ENCODE data around the gene MRPL19.

MRPL19 gene

DNA sequence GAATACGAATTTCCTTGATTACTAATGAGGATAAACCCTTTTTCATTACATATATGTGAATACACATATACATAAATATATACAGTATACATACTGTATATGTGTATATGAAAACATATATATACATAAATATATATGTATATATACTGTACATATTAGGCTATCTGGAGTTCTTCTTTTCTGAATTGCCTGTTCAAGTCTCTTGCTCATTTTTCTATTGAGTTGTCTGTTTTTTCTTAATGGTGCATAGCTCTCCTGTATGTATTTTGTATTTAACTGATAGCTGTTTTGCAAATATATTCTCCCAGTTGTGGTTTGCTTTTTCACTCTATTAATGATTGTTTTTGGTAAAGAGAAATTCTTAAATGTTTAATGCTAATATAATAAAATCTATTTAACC lies 73.0 kb downstream of the MRPL19 start:
- no peak overlapping the region for H3K27ac ChIP-seq (ENCODE audit: insufficient read depth in 1 of 2, low read depth in 1 of 2, low read length in 2 of 2, poor library complexity in 1 of 2, severe bottlenecking in 2 of 2)
- H3K27me3 ChIP-seq (replicated peaks in 2 of 5; ENCODE audit: control insufficient read depth in 4 of 5, insufficient read depth in 5 of 5, low read length in 4 of 5): peaks cover 0 to 4% (median 0%) of the 10 kb centered on the region in 5 experiments
- no peak for DNase-seq
- peaks cover 0 to 2% (median 0%) of the 10 kb centered on the region in 5 experiments for H3K9me3 ChIP-seq (ENCODE audit: control extremely low read depth in 1 of 5, control insufficient read depth in 4 of 5, insufficient read depth in 2 of 5, low read depth in 1 of 5, low read length in 4 of 5)
- POLR2A ChIA-PET: no interaction called here
- no peak overlapping the region for H3K4me3 ChIP-seq (ENCODE audit: control insufficient read depth in 1 of 7, extremely low read depth in 1 of 7, insufficient read depth in 4 of 7, low read depth in 2 of 7, low read length in 6 of 7)
- WGBS (ENCODE audit: insufficient coverage): no CpG with 5 or more reads among the region's 1 CpG
- CTCF ChIA-PET: no interaction called here
- no peaks in the 10 kb centered on the region for H3K36me3 ChIP-seq (ENCODE audit: control insufficient read depth in 4 of 4, insufficient read depth in 4 of 4, low read length in 3 of 4)
- H3K4me1 ChIP-seq (ENCODE audit: control extremely low read depth in 1 of 4, control insufficient read depth in 4 of 4, insufficient read depth in 4 of 4, low read length in 3 of 4): no peaks in the 10 kb centered on the region

DNA sequence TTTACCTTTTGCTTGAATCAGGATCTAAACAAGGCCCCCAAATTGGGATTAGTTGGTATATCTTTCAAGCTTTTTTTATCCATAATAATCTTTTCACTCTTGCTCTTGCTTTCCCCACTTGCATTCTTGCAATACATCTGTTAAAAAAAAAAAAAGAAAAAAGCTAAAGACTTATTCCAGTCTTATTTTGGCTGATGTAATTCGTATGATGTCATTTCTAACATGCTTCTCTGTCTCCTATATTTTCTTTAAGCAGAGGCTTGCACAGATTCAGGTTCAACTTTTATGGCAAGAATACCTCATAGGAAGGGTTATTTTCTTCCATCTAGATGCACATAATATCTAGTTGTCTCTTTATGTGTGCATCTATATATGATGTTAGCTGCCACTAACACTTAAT lies 73.9 kb downstream of the MRPL19 start:
- no CpG with 5 or more reads among the region's 1 CpG for WGBS (ENCODE audit: insufficient coverage)
- Histone ChIP-seq H3K27me3 (replicated peaks in 2 of 5; ENCODE audit: control insufficient read depth in 4 of 5, insufficient read depth in 5 of 5, low read length in 4 of 5) (peaks cover 0 to 4% (median 0%) of the 10 kb centered on the region in 5 experiments), H3K4me1 (ENCODE audit: control extremely low read depth in 1 of 4, control insufficient read depth in 4 of 4, insufficient read depth in 4 of 4, low read length in 3 of 4) (no peaks in the 10 kb centered on the region), H3K36me3 (ENCODE audit: control insufficient read depth in 4 of 4, insufficient read depth in 4 of 4, low read length in 3 of 4) (no peaks in the 10 kb centered on the region), H3K27ac (ENCODE audit: insufficient read depth in 1 of 2, low read depth in 1 of 2, low read length in 2 of 2, poor library complexity in 1 of 2, severe bottlenecking in 2 of 2) (no peak overlapping the region), H3K9me3 (ENCODE audit: control extremely low read depth in 1 of 5, control insufficient read depth in 4 of 5, insufficient read depth in 2 of 5, low read depth in 1 of 5, low read length in 4 of 5) (peaks cover 0 to 2% (median 0%) of the 10 kb centered on the region in 5 experiments), H3K4me3 (ENCODE audit: control insufficient read depth in 1 of 7, extremely low read depth in 1 of 7, insufficient read depth in 4 of 7, low read depth in 2 of 7, low read length in 6 of 7) (no peak overlapping the region)
- ChIA-PET POLR2A (no interaction called here), CTCF (no interaction called here)
- DNase-seq: no peak

DNA sequence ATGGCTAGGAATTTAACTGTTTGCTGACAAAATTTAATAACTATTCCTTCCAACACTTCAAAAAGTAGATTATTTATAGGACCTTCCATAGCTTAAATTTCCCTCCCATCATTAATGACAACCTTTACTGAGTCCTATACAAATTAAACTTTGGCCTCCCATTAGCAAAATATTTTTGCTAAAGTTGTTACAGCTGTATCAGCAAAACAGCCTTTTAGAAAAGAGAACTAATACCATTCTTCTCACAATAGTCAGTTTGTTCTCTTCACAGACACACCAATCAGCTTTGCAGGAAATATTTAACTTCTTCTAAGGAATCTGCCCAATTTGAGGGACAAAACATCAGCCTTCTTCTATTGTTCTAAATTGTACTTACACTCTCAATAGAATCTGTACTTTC lies 76.1 kb downstream of the MRPL19 start:
- CTCF ChIA-PET: interaction anchor here (1.6 kb wide), 1 partner anchor 11 kb away, joined by 3 read pairs; no protein-coding TSS in a partner anchor

DNA sequence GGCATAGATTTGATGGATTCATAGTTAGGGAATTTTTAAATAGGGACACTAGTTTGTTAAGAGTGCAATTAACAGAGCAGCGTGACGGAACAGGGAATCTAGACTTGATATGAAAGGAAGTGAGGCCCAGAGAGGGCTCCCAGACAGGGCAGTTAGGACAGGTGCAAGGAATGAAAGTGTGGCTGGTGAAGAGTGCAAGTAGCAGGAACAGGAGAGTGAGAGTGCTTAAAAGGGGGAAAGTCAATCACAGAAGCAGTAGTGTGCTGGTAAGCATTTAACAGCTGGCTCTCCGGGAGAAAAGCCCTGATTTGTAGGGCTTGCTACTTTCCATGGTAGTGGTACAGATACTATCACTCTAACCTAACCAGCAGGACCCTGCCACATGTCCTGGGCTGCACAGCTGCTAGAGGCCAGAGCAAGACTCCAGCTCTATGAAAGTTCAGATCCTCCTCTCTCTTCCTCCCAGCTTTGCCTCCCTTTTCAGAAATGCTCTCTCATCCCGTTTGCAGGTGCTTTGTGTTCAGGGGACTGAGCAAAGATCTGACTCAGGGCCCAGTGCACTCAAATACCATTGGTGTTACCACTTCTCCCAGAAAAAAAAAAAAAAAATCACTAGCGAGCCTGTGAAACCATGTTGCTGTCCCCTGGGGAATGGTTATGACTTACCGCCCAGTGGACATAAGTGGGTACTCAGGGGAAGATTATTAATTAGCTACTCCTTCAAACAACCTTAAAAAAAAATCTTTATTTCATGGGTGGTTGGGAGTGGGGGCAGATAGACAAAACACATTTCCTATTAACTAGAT lies 82.2 kb downstream of the MRPL19 start:
- 98% methylated on average over 4 of the region's 6 CpGs for WGBS (ENCODE audit: insufficient coverage)
- no peaks in the 10 kb centered on the region for H3K36me3 ChIP-seq (ENCODE audit: control insufficient read depth in 4 of 4, insufficient read depth in 4 of 4, low read length in 3 of 4)
- H3K4me3 ChIP-seq (ENCODE audit: control insufficient read depth in 1 of 7, extremely low read depth in 1 of 7, insufficient read depth in 4 of 7, low read depth in 2 of 7, low read length in 6 of 7): no peak overlapping the region
- no peak overlapping the region for H3K27ac ChIP-seq (ENCODE audit: insufficient read depth in 1 of 2, low read depth in 1 of 2, low read length in 2 of 2, poor library complexity in 1 of 2, severe bottlenecking in 2 of 2)
- POLR2A ChIA-PET: no interaction called here
- DNase-seq: no peak
- CTCF ChIA-PET: no interaction called here
- H3K4me1 ChIP-seq (ENCODE audit: control extremely low read depth in 1 of 4, control insufficient read depth in 4 of 4, insufficient read depth in 4 of 4, low read length in 3 of 4): no peaks in the 10 kb centered on the region
- no peaks in the 10 kb centered on the region for H3K9me3 ChIP-seq (ENCODE audit: control extremely low read depth in 1 of 5, control insufficient read depth in 4 of 5, insufficient read depth in 2 of 5, low read depth in 1 of 5, low read length in 4 of 5)
- H3K27me3 ChIP-seq (replicated peaks in 2 of 5; ENCODE audit: control insufficient read depth in 4 of 5, insufficient read depth in 5 of 5, low read length in 4 of 5): peaks cover 0 to 6% (median 0%) of the 10 kb centered on the region in 5 experiments

More for the DNA sequence above, 76.1 kb downstream of the MRPL19 start:
- H3K4me3 ChIP-seq (ENCODE audit: control insufficient read depth in 1 of 7, extremely low read depth in 1 of 7, insufficient read depth in 4 of 7, low read depth in 2 of 7, low read length in 6 of 7): no peak overlapping the region
- H3K36me3 ChIP-seq (ENCODE audit: control insufficient read depth in 4 of 4, insufficient read depth in 4 of 4, low read length in 3 of 4): no peaks in the 10 kb centered on the region
- no peak for DNase-seq
- POLR2A ChIA-PET: no interaction called here
- H3K9me3 ChIP-seq (ENCODE audit: control extremely low read depth in 1 of 5, control insufficient read depth in 4 of 5, insufficient read depth in 2 of 5, low read depth in 1 of 5, low read length in 4 of 5): peaks cover 0 to 2% (median 0%) of the 10 kb centered on the region in 5 experiments
- H3K4me1 ChIP-seq (ENCODE audit: control extremely low read depth in 1 of 4, control insufficient read depth in 4 of 4, insufficient read depth in 4 of 4, low read length in 3 of 4): no peaks in the 10 kb centered on the region
- H3K27ac ChIP-seq (ENCODE audit: insufficient read depth in 1 of 2, low read depth in 1 of 2, low read length in 2 of 2, poor library complexity in 1 of 2, severe bottlenecking in 2 of 2): no peak overlapping the region
- H3K27me3 ChIP-seq (replicated peaks in 2 of 5; ENCODE audit: control insufficient read depth in 4 of 5, insufficient read depth in 5 of 5, low read length in 4 of 5): peaks cover 0 to 4% (median 2%) of the 10 kb centered on the region in 5 experiments

DNA sequence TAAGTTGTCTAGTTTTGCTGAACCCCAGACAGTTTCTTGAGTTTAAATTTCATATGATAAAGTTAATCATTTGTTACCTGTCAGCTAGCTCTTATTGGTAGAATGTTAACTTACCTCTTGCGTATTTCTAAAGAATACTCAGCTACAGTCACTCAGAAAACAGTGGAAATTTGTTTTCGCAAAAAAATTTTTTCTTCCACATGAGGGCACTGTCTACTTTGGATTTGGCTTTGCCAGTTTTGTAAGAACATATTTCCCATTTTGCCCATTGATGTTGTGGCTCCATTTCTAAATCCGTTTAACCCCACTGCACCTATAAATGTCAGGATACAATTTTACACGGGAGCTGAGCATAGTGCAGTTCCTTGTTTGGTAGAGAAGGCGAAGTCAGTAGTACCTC lies 83.3 kb downstream of the MRPL19 start:
- Histone ChIP-seq H3K4me3 (ENCODE audit: control insufficient read depth in 1 of 7, extremely low read depth in 1 of 7, insufficient read depth in 4 of 7, low read depth in 2 of 7, low read length in 6 of 7) (no peak overlapping the region), H3K4me1 (ENCODE audit: control extremely low read depth in 1 of 4, control insufficient read depth in 4 of 4, insufficient read depth in 4 of 4, low read length in 3 of 4) (no peaks in the 10 kb centered on the region), H3K36me3 (ENCODE audit: control insufficient read depth in 4 of 4, insufficient read depth in 4 of 4, low read length in 3 of 4) (no peaks in the 10 kb centered on the region), H3K9me3 (ENCODE audit: control extremely low read depth in 1 of 5, control insufficient read depth in 4 of 5, insufficient read depth in 2 of 5, low read depth in 1 of 5, low read length in 4 of 5) (no peaks in the 10 kb centered on the region), H3K27me3 (replicated peaks in 2 of 5; ENCODE audit: control insufficient read depth in 4 of 5, insufficient read depth in 5 of 5, low read length in 4 of 5) (peaks cover 0 to 6% (median 0%) of the 10 kb centered on the region in 5 experiments), H3K27ac (ENCODE audit: insufficient read depth in 1 of 2, low read depth in 1 of 2, low read length in 2 of 2, poor library complexity in 1 of 2, severe bottlenecking in 2 of 2) (no peak overlapping the region)
- 81% methylated on average over 5 of the region's 5 CpGs for WGBS (ENCODE audit: insufficient coverage)
- DNase-seq: peak in 2 of 3 donors; percentile 1 to 7
- CTCF ChIA-PET: interaction anchor here (0.7 to 0.9 kb wide), 2 partner anchors 11 to 89 kb away, joined by 3 read pairs; no protein-coding TSS in a partner anchor
- POLR2A ChIA-PET: no interaction called here

DNA sequence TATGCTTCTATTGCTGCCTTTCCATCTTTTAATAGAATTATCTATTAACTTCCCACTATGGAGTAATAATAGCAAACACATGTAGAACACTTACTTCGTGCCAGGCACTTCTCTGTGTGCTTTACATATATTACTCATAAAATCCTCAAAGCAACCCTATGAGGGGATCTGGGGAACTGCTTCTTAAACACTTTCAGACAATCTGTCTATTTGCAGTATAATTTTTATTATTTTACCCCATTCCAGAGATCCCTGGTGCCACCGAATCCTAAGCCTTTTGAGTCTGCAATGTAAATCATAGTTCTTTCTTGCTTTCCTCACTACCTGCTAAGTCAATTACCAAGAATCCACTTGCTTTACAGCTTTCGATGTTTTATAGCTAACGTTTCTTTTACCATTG lies 89.7 kb downstream of the MRPL19 start:
- POLR2A ChIA-PET: no interaction called here
- no peaks in the 10 kb centered on the region for H3K9me3 ChIP-seq (ENCODE audit: control extremely low read depth in 1 of 5, control insufficient read depth in 4 of 5, insufficient read depth in 2 of 5, low read depth in 1 of 5, low read length in 4 of 5)
- no peak overlapping the region for H3K4me3 ChIP-seq (ENCODE audit: control insufficient read depth in 1 of 7, extremely low read depth in 1 of 7, insufficient read depth in 4 of 7, low read depth in 2 of 7, low read length in 6 of 7)
- peaks cover 0 to 2% (median 0%) of the 10 kb centered on the region in 5 experiments for H3K27me3 ChIP-seq (replicated peaks in 2 of 5; ENCODE audit: control insufficient read depth in 4 of 5, insufficient read depth in 5 of 5, low read length in 4 of 5)
- H3K4me1 ChIP-seq (ENCODE audit: control extremely low read depth in 1 of 4, control insufficient read depth in 4 of 4, insufficient read depth in 4 of 4, low read length in 3 of 4): no peaks in the 10 kb centered on the region
- 100% methylated on average over 1 of the region's 4 CpGs for WGBS (ENCODE audit: insufficient coverage)
- CTCF ChIA-PET: no interaction called here
- no peaks in the 10 kb centered on the region for H3K36me3 ChIP-seq (ENCODE audit: control insufficient read depth in 4 of 4, insufficient read depth in 4 of 4, low read length in 3 of 4)
- no peak overlapping the region for H3K27ac ChIP-seq (ENCODE audit: insufficient read depth in 1 of 2, low read depth in 1 of 2, low read length in 2 of 2, poor library complexity in 1 of 2, severe bottlenecking in 2 of 2)
- no peak for DNase-seq

DNA sequence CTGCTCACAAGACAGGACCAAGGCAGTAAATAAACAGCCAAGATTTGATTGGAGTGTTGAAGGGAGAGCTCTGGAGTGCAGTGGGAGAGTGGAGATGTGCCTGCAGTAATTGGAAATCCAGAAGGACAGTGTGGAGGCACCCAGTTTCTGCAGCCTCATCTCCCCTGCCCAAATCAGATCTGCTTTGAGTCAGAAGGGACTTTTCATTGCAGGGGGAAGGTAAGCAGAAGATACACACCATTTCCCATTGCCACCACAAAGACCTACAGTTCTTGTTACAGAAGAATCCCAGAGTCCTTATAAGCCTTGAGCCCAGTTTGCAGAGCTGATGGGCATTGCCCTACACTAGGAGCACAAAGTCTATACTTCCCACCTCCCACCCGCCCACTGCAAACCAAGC lies 91.4 kb downstream of the MRPL19 start:
- no peaks in the 10 kb centered on the region for H3K36me3 ChIP-seq (ENCODE audit: control insufficient read depth in 4 of 4, insufficient read depth in 4 of 4, low read length in 3 of 4)
- no peak for DNase-seq
- H3K4me3 ChIP-seq (ENCODE audit: control insufficient read depth in 1 of 7, extremely low read depth in 1 of 7, insufficient read depth in 4 of 7, low read depth in 2 of 7, low read length in 6 of 7): no peak overlapping the region
- ChIA-PET CTCF (no interaction called here), POLR2A (no interaction called here)
- H3K9me3 ChIP-seq (ENCODE audit: control extremely low read depth in 1 of 5, control insufficient read depth in 4 of 5, insufficient read depth in 2 of 5, low read depth in 1 of 5, low read length in 4 of 5): no peaks in the 10 kb centered on the region
- peaks cover 0 to 2% (median 0%) of the 10 kb centered on the region in 5 experiments for H3K27me3 ChIP-seq (replicated peaks in 2 of 5; ENCODE audit: control insufficient read depth in 4 of 5, insufficient read depth in 5 of 5, low read length in 4 of 5)
- WGBS (ENCODE audit: insufficient coverage): 100% methylated on average over 1 of the region's 1 CpG
- H3K27ac ChIP-seq (ENCODE audit: insufficient read depth in 1 of 2, low read depth in 1 of 2, low read length in 2 of 2, poor library complexity in 1 of 2, severe bottlenecking in 2 of 2): no peak overlapping the region
- no peaks in the 10 kb centered on the region for H3K4me1 ChIP-seq (ENCODE audit: control extremely low read depth in 1 of 4, control insufficient read depth in 4 of 4, insufficient read depth in 4 of 4, low read length in 3 of 4)
